NCI-H1048 (cell line): ENCODE measurements around the gene PPIP5K1.

ENCODE experiments used
- DNase-seq: peaks from one replicate; lab custom pipeline; 2025; lab: John Stamatoyannopoulos, UW

PPIP5K1 gene

DNA sequence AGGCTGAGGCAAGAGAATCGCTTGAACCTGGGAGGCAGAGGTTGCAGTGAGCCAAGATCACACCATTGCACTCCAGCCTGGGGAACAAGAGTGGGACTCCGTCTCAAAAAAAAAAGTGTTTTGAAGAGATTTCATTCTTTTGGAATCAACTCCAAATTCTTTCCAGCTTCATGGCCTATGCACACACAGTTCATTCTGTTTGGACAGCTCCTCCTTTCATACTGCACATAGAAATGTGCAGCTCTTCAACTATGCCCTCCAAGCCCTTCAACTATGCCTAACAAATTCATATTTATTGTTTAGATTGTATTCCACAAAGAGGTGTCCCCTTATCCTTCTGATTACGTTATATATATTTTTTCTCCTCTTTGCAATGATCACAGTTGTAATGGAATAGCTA is 101.2 kb downstream of the PPIP5K1 start:
- DNase-seq: no peak

DNA sequence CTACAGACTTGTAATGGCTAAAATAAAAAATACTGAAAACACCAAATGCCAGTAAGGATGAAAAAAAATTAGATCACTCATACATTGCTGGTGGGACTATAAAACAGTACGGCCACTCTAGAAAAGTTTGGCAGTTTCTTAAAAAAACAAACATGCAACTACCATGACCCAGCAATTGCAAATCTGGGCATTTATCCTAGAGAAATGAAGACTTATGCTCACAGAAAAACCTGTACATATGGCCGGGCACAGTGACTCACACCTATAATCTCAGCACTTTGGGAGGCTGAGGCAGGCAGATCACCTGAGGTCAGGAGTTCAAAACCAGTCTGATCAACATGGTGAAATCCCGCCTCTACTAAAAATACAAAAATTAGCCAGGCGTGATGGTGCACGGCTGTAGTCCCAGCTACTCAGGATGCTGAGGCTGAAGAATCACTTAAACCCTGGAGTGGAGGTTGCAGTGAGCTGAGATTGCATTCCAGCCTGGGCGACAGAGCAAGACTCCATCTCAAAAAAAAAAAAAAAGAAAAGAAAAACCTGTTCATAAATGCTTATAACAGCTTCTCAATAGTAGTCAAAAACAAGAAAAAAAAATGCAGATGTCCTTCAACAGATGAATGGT is 102.6 kb downstream of the PPIP5K1 start:
- DNase-seq: no peak

DNA sequence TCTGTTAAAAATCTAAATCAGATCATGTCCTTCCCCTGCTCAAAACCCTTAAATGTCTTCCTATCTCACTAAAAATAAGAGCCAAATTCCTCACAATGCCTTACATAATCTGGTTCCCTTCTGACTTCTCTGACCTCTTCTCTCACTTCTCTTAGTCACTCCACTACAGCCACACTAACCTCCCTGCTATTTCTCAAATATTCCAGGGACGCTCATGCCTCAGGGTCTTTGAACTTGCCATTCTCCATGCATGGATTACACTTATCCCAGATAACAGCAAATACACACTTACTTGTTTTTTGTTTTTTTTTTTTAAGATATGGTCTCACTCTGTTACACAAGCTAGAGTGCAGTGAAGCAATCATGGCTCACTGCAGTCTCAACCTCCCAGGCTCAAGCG is 105.6 kb downstream of the PPIP5K1 start:
- no peak for DNase-seq
